Neural cell (in vitro differentiated cells): ENCODE results near the gene GNG13. TPM values are rescaled to one million over a fixed set of nuclear protein-coding genes. Genes with fewer than 3 reads are reported as not detected.

Experiments used
- H2AFZ ChIP-seq: fragments of 200-600, 300-800 bp; sonication (generic), shearing (Covaris generic); 2 replicates; pipeline ENCODE4 v1.6.0; 2014; ENCODE audit warnings: low read depth, mild to moderate bottlenecking, antibody characterized with exemption, low read length, moderate library complexity
- H3F3A ChIP-seq: fragments of 200-600 bp; shearing (Covaris generic); 2 replicates; pipeline ENCODE4 v1.6.1; 2016; ENCODE audit warnings: mild to moderate bottlenecking, moderate library complexity, mixed read lengths, antibody characterized with exemption, low read length; ENCODE audit not compliant: insufficient read depth, poor library complexity, severe bottlenecking
- H3K27ac ChIP-seq: fragments of 200-600, 300-800 bp; sonication (generic), shearing (Covaris generic); 2 replicates; pipeline ENCODE4 v1.5.1; 2014; ENCODE audit warnings: mild to moderate bottlenecking, low read length, moderate library complexity
- H3K27me3 ChIP-seq: fragments of 300-800, 200-600 bp; sonication (generic), shearing (Covaris generic); 2 replicates; pipeline ENCODE4 v1.6.0; 2014; ENCODE audit warnings: mild to moderate bottlenecking, low read depth, low read length, moderate library complexity; ENCODE audit not compliant: insufficient read depth
- H3K36me3 ChIP-seq: fragments of 300-800, 200-600 bp; sonication (generic), shearing (Covaris generic); 2 replicates; pipeline ENCODE4 v1.5.1; 2014; ENCODE audit warnings: mild to moderate bottlenecking, antibody characterized with exemption, low read length, moderate library complexity; ENCODE audit not compliant: insufficient read depth
- H3K4me2 ChIP-seq: fragments of 300-800, 200-600 bp; sonication (generic), shearing (Covaris generic); 2 replicates; pipeline ENCODE4 v1.6.0; 2014; ENCODE audit warnings: mild to moderate bottlenecking, low read length
- H3K4me3 ChIP-seq: fragments of 300-800, 200-600 bp; sonication (generic), shearing (Covaris generic); 2 replicates; pipeline ENCODE4 v1.5.1; 2014; ENCODE audit warnings: mild to moderate bottlenecking, low read length, moderate library complexity
- H3K79me2 ChIP-seq: fragments of 200-600 bp; shearing (Covaris generic); replicated peaks from 2 replicates; pipeline ENCODE4 v1.6.0; 2014; ENCODE audit warnings: mild to moderate bottlenecking, low read length, moderate library complexity; ENCODE audit not compliant: insufficient read depth
- H3K9ac ChIP-seq: fragments of 300-800, 200-600 bp; sonication (generic), shearing (Covaris generic); 2 replicates; pipeline ENCODE4 v1.6.1; 2016; ENCODE audit warnings: mild to moderate bottlenecking, low read length, mixed read lengths
- H3K9me2 ChIP-seq: fragments of 200-600 bp; shearing (Covaris generic); 2 replicates; pipeline ENCODE4 v1.6.1; 2016; ENCODE audit warnings: mild to moderate bottlenecking, low read length, mixed read lengths; ENCODE audit not compliant: insufficient read depth
- H3K9me3 ChIP-seq: fragments of 200-600, 300-800 bp; sonication (generic), shearing (Covaris generic); 2 replicates; pipeline ENCODE4 v1.6.1; 2016; ENCODE audit warnings: mild to moderate bottlenecking, mixed run types, low read length, moderate library complexity, mixed read lengths
- H4K20me1 ChIP-seq: fragments of 200-600 bp; shearing (Covaris generic); 2 replicates; pipeline ENCODE4 v1.6.1; 2016; ENCODE audit warnings: mild to moderate bottlenecking, mixed run types; ENCODE audit not compliant: insufficient read depth
- CTCF ChIP-seq: fragments of 450-650 bp; IDR thresholded peaks from 2 replicates; pipeline ENCODE4 v1.5.1; 2014; ENCODE audit warnings: antibody characterized with exemption, mild to moderate bottlenecking, moderate library complexity; ENCODE audit not compliant: poor library complexity, severe bottlenecking
- EZH2 ChIP-seq: fragments of 200-600, 300-800 bp; shearing (Covaris generic), sonication (generic); IDR thresholded peaks from 2 replicates; pipeline ENCODE4 v1.6.1; 2014; ENCODE audit warnings: antibody characterized with exemption, low read length, borderline replicate concordance, mild to moderate bottlenecking; ENCODE audit not compliant: insufficient read depth, poor library complexity, severe bottlenecking
- MXI1 ChIP-seq: fragments of 450-650 bp; conservative IDR thresholded peaks from 2 replicates; pipeline ENCODE4 v1.6.1; 2014; ENCODE audit warnings: antibody characterized with exemption, mild to moderate bottlenecking; ENCODE audit not compliant: poor library complexity, severe bottlenecking
- POLR2AphosphoS5 ChIP-seq: IDR thresholded peaks from 2 replicates; pipeline ENCODE4 v1.6.1; 2012
- RAD21 ChIP-seq: fragments of 450-650 bp; conservative IDR thresholded peaks from 2 replicates; pipeline ENCODE4 v1.6.1; 2014; ENCODE audit warnings: antibody characterized with exemption, mild to moderate bottlenecking, moderate library complexity
- REST ChIP-seq: IDR thresholded peaks from 2 replicates; pipeline ENCODE4 v1.6.1; 2012; ENCODE audit warnings: borderline replicate concordance
- TAF1 ChIP-seq: IDR thresholded peaks from 2 replicates; pipeline ENCODE4 v1.6.1; 2012; ENCODE audit warnings: low read depth
- polyA plus RNA-seq: library from polyadenylated mRNA; depleted of rRNA; stranded (reverse); fragments of >200 nt; gene quantifications from 2 replicates; pipeline ENCODE4 v1.2.3, GENCODE V29; 2014

The GNG13 gene
- polyA plus RNA-seq, 1 donor from 2014 or later: not detected

- Histone ChIP-seq H3K9me3 (no peaks in the 10 kb centered on the region), H3K9ac (no peak overlapping the region), H3K79me2 (peaks cover 3% of the 10 kb centered on the region), H2AFZ (no peak overlapping the region), H3K4me3 (no peak overlapping the region), H3F3A (no peaks in the 10 kb centered on the region), H3K9me2 (no peaks in the 10 kb centered on the region), H4K20me1 (no peaks in the 10 kb centered on the region), H3K4me2 (no peak overlapping the region), H3K27ac (no peak overlapping the region), H3K27me3 (no peaks in the 10 kb centered on the region), H3K36me3 (no peaks in the 10 kb centered on the region)
- TF ChIP-seq REST (no peak), CTCF (no peak), EZH2 (no peak), POLR2AphosphoS5 (no peak), MXI1 (no peak)
These were observed 6.3 kb downstream of the GNG13 start for GRCh38 chr16:794091-794822.

DNA sequence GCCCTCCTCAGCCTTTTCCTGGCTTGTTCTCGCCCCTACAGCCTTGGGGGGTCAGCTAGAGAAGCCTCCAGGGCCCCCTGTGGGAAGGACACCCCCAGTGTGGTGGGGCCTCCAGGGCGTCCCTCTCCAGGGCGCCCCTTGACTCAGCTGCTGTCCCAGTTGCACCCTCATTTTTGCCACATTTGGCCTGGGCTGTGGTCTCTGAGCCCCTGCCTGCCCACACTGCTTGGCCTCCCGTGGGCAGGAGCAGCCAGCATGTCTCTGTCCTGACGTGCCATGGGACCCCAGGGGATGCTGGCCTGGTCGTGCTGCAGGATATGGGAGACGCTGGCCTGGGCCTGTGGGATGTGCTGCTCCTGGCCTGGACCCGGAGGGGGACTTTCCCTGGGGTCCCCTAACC is 7.1 kb downstream of the GNG13 start:
- H3K36me3 ChIP-seq: no peaks in the 10 kb centered on the region

More for the DNA sequence above, 7.1 kb downstream of the GNG13 start:
- H4K20me1 ChIP-seq: no peaks in the 10 kb centered on the region
- no peaks in the 10 kb centered on the region for H3K9me2 ChIP-seq
- no peak overlapping the region for H2AFZ ChIP-seq
- H3K79me2 ChIP-seq: peaks cover 5% of the 10 kb centered on the region
- no peak overlapping the region for H3K4me2 ChIP-seq
- no peaks in the 10 kb centered on the region for H3K27me3 ChIP-seq
- TF ChIP-seq POLR2AphosphoS5 (no peak), MXI1 (no peak), TAF1 (no peak), RAD21 (no peak), EZH2 (no peak), REST (no peak)
- H3K9me3 ChIP-seq: no peaks in the 10 kb centered on the region
- no peak overlapping the region for H3K27ac ChIP-seq
- no peak overlapping the region for H3K4me3 ChIP-seq
- no peak overlapping the region for H3K9ac ChIP-seq
- no peaks in the 10 kb centered on the region for H3F3A ChIP-seq
